SH-SY5Y (cell line): Measurements from ENCODE around the gene SREBF2.

Experiments used
- GATA2 ChIP-seq: IDR thresholded peaks from 2 replicates; pipeline ENCODE4 v1.6.1; 2011; ENCODE audit warnings: mild to moderate bottlenecking, low read depth, low read length
- GATA3 ChIP-seq: IDR thresholded peaks from 2 replicates; pipeline ENCODE4 v1.6.1; 2011; ENCODE audit warnings: low read depth, mild to moderate bottlenecking, low read length, moderate library complexity

- TF ChIP-seq GATA2, result no peak
- TF ChIP-seq GATA3, result no peak
Observed at GRCh38 chr22:41905411-41906202, 72.7 kb downstream of the SREBF2 start.
